Smooth muscle cell (in vitro differentiated cells): ENCODE measurements around the gene WDR55. TPM values are rescaled to one million over a fixed set of nuclear protein-coding genes. Genes with fewer than 3 reads are reported as not detected.
"Not testable (repeated sequence)": the region's sequence is repeated elsewhere in the genome, so short reads cannot be mapped to it uniquely, and the experiment has no call there.

Experiments
- DNase-seq: peaks from one replicate; lab custom pipeline; 2025; ENCODE audit not compliant: unreplicated experiment; lab: John Stamatoyannopoulos, UW
- H2AFZ ChIP-seq: fragments of 200-600 bp; sonication (generic); 2 replicates; pipeline ENCODE4 v1.6.0; 2016; ENCODE audit warnings: antibody characterized with exemption, low read depth, mild to moderate bottlenecking
- H3F3A ChIP-seq: fragments of 200-600 bp; sonication (generic); 2 replicates; pipeline ENCODE4 v1.6.0; 2017; ENCODE audit warnings: antibody characterized with exemption, low read depth
- H3K27ac ChIP-seq: fragments of 200-600 bp; sonication (generic); 2 replicates; pipeline ENCODE4 v1.5.1; 2016; ENCODE audit warnings: low read depth, mild to moderate bottlenecking
- H3K27me3 ChIP-seq: fragments of 200-600 bp; sonication (generic); 2 replicates; pipeline ENCODE4 v1.6.1; 2016; ENCODE audit warnings: low read depth, mild to moderate bottlenecking
- H3K36me3 ChIP-seq: fragments of 200-600 bp; sonication (generic); 2 replicates; pipeline ENCODE4 v1.5.1; 2016; ENCODE audit warnings: low read depth
- H3K4me1 ChIP-seq: fragments of 200-600 bp; sonication (generic); 2 replicates; pipeline ENCODE4 v1.5.1; 2016; ENCODE audit warnings: low read depth
- H3K4me2 ChIP-seq: fragments of 200-600 bp; sonication (generic); 2 replicates; pipeline ENCODE4 v1.6.0; 2016; ENCODE audit warnings: mild to moderate bottlenecking
- H3K4me3 ChIP-seq: fragments of 200-600 bp; sonication (generic); 2 replicates; pipeline ENCODE4 v1.5.1; 2016; ENCODE audit warnings: mild to moderate bottlenecking
- H3K79me2 ChIP-seq: fragments of 200-600 bp; sonication (generic); 2 replicates; pipeline ENCODE4 v1.6.0; 2016; ENCODE audit warnings: low read depth, mild to moderate bottlenecking
- H3K9ac ChIP-seq: fragments of 200-600 bp; sonication (generic); 2 replicates; pipeline ENCODE4 v1.6.0; 2016; ENCODE audit warnings: low read depth
- H3K9me3 ChIP-seq: fragments of 200-600 bp; sonication (generic); replicated peaks from 2 replicates; pipeline ENCODE4 v1.5.1; 2016; ENCODE audit warnings: low read depth
- H4K20me1 ChIP-seq: fragments of 200-600 bp; sonication (generic); 2 replicates; pipeline ENCODE4 v1.6.0; 2016; ENCODE audit warnings: low read depth
- CTCF ChIP-seq: fragments of 200-600 bp; sonication (generic); IDR thresholded peaks from 2 replicates; pipeline ENCODE4 v1.5.1; 2017; ENCODE audit warnings: borderline replicate concordance, mild to moderate bottlenecking, antibody characterized with exemption; ENCODE audit not compliant: insufficient read depth, poor library complexity, severe bottlenecking
- WGBS: methylation state at CpG from one replicate; pipeline ENCODE4 v1.1.7; 2016; ENCODE audit warnings: low lambda C conversion rate; 5-methylcytosine and 5-hydroxymethylcytosine counted together
- polyA plus RNA-seq: library from polyadenylated mRNA; unstranded; fragments of >200 nt; fragmentation: Nextera tagmentation; extraction: Ambion mirVana; gene quantifications from 2 replicates; pipeline ENCODE4 v1.2.1, GENCODE V29; 2016
- total RNA-seq: library from RNA; depleted of rRNA; stranded (reverse); fragments of >200 nt; gene quantifications from 2 replicates; pipeline ENCODE4 v1.2.3, GENCODE V29; 2014

Gene WDR55
- total and polyA plus RNA-seq, 2 experiments from 2014 or later = 14.2 to 20.6 TPM

GRCh38 chr5:140647042-140647419 lies 17.7 kb upstream of the WDR55 start:
- peak overlapping the region; percentile 57 for H3K27ac ChIP-seq
- peak overlapping the region; percentile 95 for H3K4me2 ChIP-seq
- H3K4me3 ChIP-seq = peak overlapping the region; percentile 87
- no peaks in the 10 kb centered on the region for H3K9me3 ChIP-seq
- H3K36me3 ChIP-seq = peaks cover 11% of the 10 kb centered on the region
- no peaks in the 10 kb centered on the region for H3K27me3 ChIP-seq
- no peak for DNase-seq
- H3K79me2 ChIP-seq = peaks cover 26% of the 10 kb centered on the region
- H3F3A ChIP-seq = no peaks in the 10 kb centered on the region
- peak overlapping the region; percentile 69 for H2AFZ ChIP-seq
- H4K20me1 ChIP-seq = no peaks in the 10 kb centered on the region
- peak overlapping the region; percentile 83 for H3K9ac ChIP-seq
- H3K4me1 ChIP-seq = peaks cover 13% of the 10 kb centered on the region
- 3% methylated on average over 27 of the region's 27 CpGs for WGBS
- TF ChIP-seq CTCF = no peak

GRCh38 chr5:140658870-140659269 lies 5.8 kb upstream of the WDR55 start:
- Histone ChIP-seq H3K27me3 (no peaks in the 10 kb centered on the region), H2AFZ (no peak overlapping the region), H3K27ac (no peak overlapping the region), H3K36me3 (peaks cover 29% of the 10 kb centered on the region), H3K4me3 (no peak overlapping the region), H3K4me1 (no peaks in the 10 kb centered on the region), H3F3A (peaks cover 10% of the 10 kb centered on the region), H3K9me3 (no peaks in the 10 kb centered on the region), H3K79me2 (no peaks in the 10 kb centered on the region), H4K20me1 (no peaks in the 10 kb centered on the region), H3K9ac (no peak overlapping the region), H3K4me2 (no peak overlapping the region)
- no peak for TF ChIP-seq CTCF
- no peak for DNase-seq
- 98% methylated on average over 17 of the region's 17 CpGs for WGBS

- not testable (repeated sequence) for H3K27ac ChIP-seq, H3K9me3 ChIP-seq, DNase-seq, H3K4me3 ChIP-seq, H3K4me1 ChIP-seq, H3F3A ChIP-seq, H2AFZ ChIP-seq, H3K27me3 ChIP-seq, H3K9ac ChIP-seq, H4K20me1 ChIP-seq, H3K79me2 ChIP-seq, H3K4me2 ChIP-seq
- H3K36me3 ChIP-seq = peaks cover 17% of the 10 kb centered on the region
- 92% methylated on average over 6 of the region's 6 CpGs for WGBS
These were observed 4.3 kb upstream of the WDR55 start for GRCh38 chr5:140660371-140660770.

- H3K4me1 ChIP-seq = peaks cover 4% of the 10 kb centered on the region
- 37% methylated on average over 18 of the region's 18 CpGs for WGBS
- H4K20me1 ChIP-seq = peaks cover 6% of the 10 kb centered on the region
- no peak for TF ChIP-seq CTCF
- H3K27ac ChIP-seq = peak overlapping the region; percentile 81
- peak overlapping the region; percentile 82 for H3K4me3 ChIP-seq
- H2AFZ ChIP-seq = no peak overlapping the region
- H3K27me3 ChIP-seq = no peaks in the 10 kb centered on the region
- H3K79me2 ChIP-seq = peaks cover 29% of the 10 kb centered on the region
- DNase-seq = no peak
- peaks cover 9% of the 10 kb centered on the region for H3K36me3 ChIP-seq
- peak overlapping the region; percentile 85 for H3K4me2 ChIP-seq
- H3K9me3 ChIP-seq = no peaks in the 10 kb centered on the region
- peak overlapping the region; percentile 46 for H3K9ac ChIP-seq
- H3F3A ChIP-seq = peaks cover 10% of the 10 kb centered on the region
These were observed 710 bp upstream of the WDR55 start for GRCh38 chr5:140664030-140664358.

GRCh38 chr5:140671035-140671434 lies 6.3 kb downstream of the WDR55 start:
- H3K9ac ChIP-seq, H4K20me1 ChIP-seq, H3K27ac ChIP-seq, H2AFZ ChIP-seq, H3K9me3 ChIP-seq, H3K27me3 ChIP-seq, H3K36me3 ChIP-seq, DNase-seq, H3K4me1 ChIP-seq, H3K4me3 ChIP-seq, H3K4me2 ChIP-seq: not testable (repeated sequence)
- H3K79me2 ChIP-seq = peaks cover 17% of the 10 kb centered on the region
- peaks cover 12% of the 10 kb centered on the region for H3F3A ChIP-seq
- WGBS = 88% methylated on average over 2 of the region's 4 CpGs
